KMS-11 (cell line): ENCODE results near the gene C1QTNF4.

Source experiments
- H2AFZ ChIP-seq: fragments of 200-600 bp; sonication (generic); 2 replicates; pipeline ENCODE4 v1.6.1; 2016; ENCODE audit warnings: antibody characterized with exemption, mixed run types, low read depth
- H3K27ac ChIP-seq: fragments of 200-600 bp; sonication (generic); 2 replicates; pipeline ENCODE4 v1.6.1; 2016; ENCODE audit warnings: mild to moderate bottlenecking, mixed run types
- H3K27me3 ChIP-seq: fragments of 200-600 bp; sonication (generic); 2 replicates; pipeline ENCODE4 v1.6.1; 2017; ENCODE audit warnings: mild to moderate bottlenecking, low read depth, mixed run types, moderate library complexity; ENCODE audit not compliant: insufficient read depth
- H3K36me3 ChIP-seq: fragments of 200-600 bp; sonication (generic); 2 replicates; pipeline ENCODE4 v1.6.1; 2017; ENCODE audit warnings: mild to moderate bottlenecking, mixed run types; ENCODE audit not compliant: insufficient read depth
- H3K4me1 ChIP-seq: fragments of 200-600 bp; sonication (generic); 2 replicates; pipeline ENCODE4 v1.6.1; 2016; ENCODE audit warnings: mild to moderate bottlenecking, low read depth, mixed run types; ENCODE audit not compliant: poor library complexity, severe bottlenecking
- H3K4me2 ChIP-seq: fragments of 200-600 bp; sonication (generic); 2 replicates; pipeline ENCODE4 v1.7.0; 2016; ENCODE audit warnings: mild to moderate bottlenecking, mixed run types
- H3K4me3 ChIP-seq: fragments of 200-600 bp; sonication (generic); IDR thresholded peaks from 2 replicates; pipeline ENCODE4 v1.6.1; 2017; ENCODE audit warnings: low read depth, low read length, mixed read lengths; ENCODE audit not compliant: insufficient read depth
- H3K79me2 ChIP-seq: fragments of 200-600 bp; sonication (generic); 2 replicates; pipeline ENCODE4 v1.6.1; 2016; ENCODE audit warnings: low read depth, mixed run types; ENCODE audit not compliant: insufficient read depth
- H3K9ac ChIP-seq: fragments of 200-600 bp; sonication (generic); 2 replicates; pipeline ENCODE4 v1.6.1; 2016; ENCODE audit warnings: mild to moderate bottlenecking, mixed run types
- H4K20me1 ChIP-seq: fragments of 200-600 bp; sonication (generic); 2 replicates; pipeline ENCODE4 v1.6.1; 2016; ENCODE audit warnings: mild to moderate bottlenecking, mixed run types; ENCODE audit not compliant: insufficient read depth
- CTCF ChIP-seq: fragments of 200-600 bp; sonication (generic); conservative IDR thresholded peaks from 2 replicates; pipeline ENCODE4 v1.6.1; 2017; ENCODE audit warnings: low read depth, mild to moderate bottlenecking, antibody characterized with exemption, low read length, moderate library complexity, mixed read lengths

C1QTNF4 gene

GRCh38 chr11:47593492-47593933 is 698 bp downstream of the C1QTNF4 start:
- H4K20me1 ChIP-seq = no peaks in the 10 kb centered on the region
- H2AFZ ChIP-seq = no peak overlapping the region
- no peaks in the 10 kb centered on the region for H3K4me1 ChIP-seq
- H3K36me3 ChIP-seq = no peaks in the 10 kb centered on the region
- no peak for TF ChIP-seq CTCF
- H3K4me3 ChIP-seq = no peak overlapping the region
- no peak overlapping the region for H3K27ac ChIP-seq
- no peak overlapping the region for H3K9ac ChIP-seq
- no peaks in the 10 kb centered on the region for H3K79me2 ChIP-seq
- no peak overlapping the region for H3K4me2 ChIP-seq
- H3K27me3 ChIP-seq = no peaks in the 10 kb centered on the region

- no peak for TF ChIP-seq CTCF
- H3K79me2 ChIP-seq = no peaks in the 10 kb centered on the region
- no peaks in the 10 kb centered on the region for H3K27me3 ChIP-seq
- no peak overlapping the region for H3K27ac ChIP-seq
- no peaks in the 10 kb centered on the region for H4K20me1 ChIP-seq
- H3K36me3 ChIP-seq = no peaks in the 10 kb centered on the region
- H3K4me3 ChIP-seq = no peak overlapping the region
- H2AFZ ChIP-seq = no peak overlapping the region
- H3K4me1 ChIP-seq = no peaks in the 10 kb centered on the region
- no peak overlapping the region for H3K9ac ChIP-seq
- H3K4me2 ChIP-seq = no peak overlapping the region
Measured at GRCh38 chr11:47592970-47593369, 1.2 kb downstream of the C1QTNF4 start.

- no peaks in the 10 kb centered on the region for H3K36me3 ChIP-seq
- H3K4me2 ChIP-seq = no peak overlapping the region
- H4K20me1 ChIP-seq = no peaks in the 10 kb centered on the region
- no peak for TF ChIP-seq CTCF
- no peak overlapping the region for H3K27ac ChIP-seq
- no peak overlapping the region for H2AFZ ChIP-seq
- no peak overlapping the region for H3K9ac ChIP-seq
- no peaks in the 10 kb centered on the region for H3K27me3 ChIP-seq
- no peaks in the 10 kb centered on the region for H3K79me2 ChIP-seq
- H3K4me1 ChIP-seq = no peaks in the 10 kb centered on the region
- no peak overlapping the region for H3K4me3 ChIP-seq
Measured at GRCh38 chr11:47592251-47592650, 2.0 kb downstream of the C1QTNF4 start.

- H3K4me1 ChIP-seq = no peaks in the 10 kb centered on the region
- H3K79me2 ChIP-seq = no peaks in the 10 kb centered on the region
- H3K4me3 ChIP-seq = no peak overlapping the region
- H2AFZ ChIP-seq = no peak overlapping the region
- no peak for TF ChIP-seq CTCF
- no peak overlapping the region for H3K27ac ChIP-seq
- no peak overlapping the region for H3K9ac ChIP-seq
- no peaks in the 10 kb centered on the region for H4K20me1 ChIP-seq
- H3K4me2 ChIP-seq = no peak overlapping the region
- H3K36me3 ChIP-seq = no peaks in the 10 kb centered on the region
- no peaks in the 10 kb centered on the region for H3K27me3 ChIP-seq
Measured at GRCh38 chr11:47591764-47592163, 2.4 kb downstream of the C1QTNF4 start.
